HG03442 (cell line): ENCODE measurements around the gene ELOVL5.
"Not testable (repeated sequence)": the region's sequence is repeated elsewhere in the genome, so short reads cannot be mapped to it uniquely, and the experiment has no call there.

Experiments
- ATAC-seq: cut with Tn5 transposase; IDR thresholded peaks from one replicate; pipeline ENCODE4 v1.9.1; 2021; ENCODE audit warnings: mild to moderate bottlenecking, moderate library complexity; ENCODE audit not compliant: unreplicated experiment

The ELOVL5 gene

GRCh38 chr6:53359843-53360092 is 11.0 kb upstream of the ELOVL5 start:
- no peak for ATAC-seq

- peak; percentile 92 for ATAC-seq
Observed at GRCh38 chr6:53359095-53359842, 10.5 kb upstream of the ELOVL5 start.

- peak; percentile 2 for ATAC-seq
Observed at GRCh38 chr6:53358440-53359094, 9.8 kb upstream of the ELOVL5 start.

GRCh38 chr6:53357576-53358360 is 9.0 kb upstream of the ELOVL5 start:
- no peak for ATAC-seq

- ATAC-seq = no peak
Observed at GRCh38 chr6:53353624-53354023, 4.9 kb upstream of the ELOVL5 start.

GRCh38 chr6:53352360-53352759 is 3.6 kb upstream of the ELOVL5 start:
- ATAC-seq = no peak

- no peak for ATAC-seq
Observed at GRCh38 chr6:53349209-53349693, 501 bp upstream of the ELOVL5 start.

GRCh38 chr6:53347921-53348370 is 804 bp downstream of the ELOVL5 start:
- peak; percentile 9 for ATAC-seq

- ATAC-seq = no peak
Observed at GRCh38 chr6:53347250-53347920, 1.4 kb downstream of the ELOVL5 start.

GRCh38 chr6:53346049-53346448 is 2.7 kb downstream of the ELOVL5 start:
- not testable (repeated sequence) for ATAC-seq

GRCh38 chr6:53344969-53345368 is 3.8 kb downstream of the ELOVL5 start:
- no peak for ATAC-seq

GRCh38 chr6:53343092-53343491 is 5.7 kb downstream of the ELOVL5 start:
- ATAC-seq = no peak

- no peak for ATAC-seq
Observed at GRCh38 chr6:53342217-53342616, 6.5 kb downstream of the ELOVL5 start.

- no peak for ATAC-seq
Observed at GRCh38 chr6:53340536-53340935, 8.2 kb downstream of the ELOVL5 start.

- ATAC-seq = no peak
Observed at GRCh38 chr6:53339424-53339823, 9.3 kb downstream of the ELOVL5 start.

GRCh38 chr6:53338304-53338703 is 10.4 kb downstream of the ELOVL5 start:
- ATAC-seq = no peak

GRCh38 chr6:53336070-53336469 is 12.7 kb downstream of the ELOVL5 start:
- ATAC-seq = no peak

- peak; percentile 81 for ATAC-seq
Observed at GRCh38 chr6:53335224-53335994, 13.3 kb downstream of the ELOVL5 start.

GRCh38 chr6:53333439-53334408 is 15.0 kb downstream of the ELOVL5 start:
- ATAC-seq = no peak
